Activated T-cell treated with anti-CD3 and anti-CD28 coated beads, Interleukin-2, amount 50 U/mL, for 24 hours (primary cell): ENCODE data around the gene ZBTB48.
A peak's percentile ranks its signal among the peaks of the same experiment; 100 is the strongest.
"Not testable (repeated sequence)": the region's sequence is repeated elsewhere in the genome, so short reads cannot be mapped to it uniquely, and the experiment has no call there.

Source experiments
- DNase-seq: peaks from one replicate; pipeline ENCODE4 v3.0.0-alpha.2; 2020
- H3K27ac Mint-ChIP-seq: 2 replicates; pipeline ENCODE4 v1.8.0; 2020; ENCODE audit warnings: mild to moderate bottlenecking, mixed read lengths
- H3K27me3 Mint-ChIP-seq: 2 replicates; pipeline ENCODE4 v1.8.0; 2020; ENCODE audit warnings: mixed read lengths
- H3K36me3 Mint-ChIP-seq: 2 replicates; pipeline ENCODE4 v1.8.0; 2020; ENCODE audit warnings: low read depth, mixed read lengths
- H3K4me1 Mint-ChIP-seq: 2 replicates; pipeline ENCODE4 v1.8.0; 2020; ENCODE audit warnings: low read depth, mixed read lengths
- H3K4me3 Mint-ChIP-seq: 2 replicates; pipeline ENCODE4 v1.8.0; 2020; ENCODE audit warnings: mild to moderate bottlenecking, moderate library complexity, mixed read lengths
- H3K9me3 Mint-ChIP-seq: 2 replicates; pipeline ENCODE4 v1.8.0; 2020; ENCODE audit warnings: mixed read lengths

The ZBTB48 gene

GRCh38 chr1:6557597-6557996, 22.2 kb upstream of the ZBTB48 start:
- Mint-ChIP-seq H3K4me1 (peaks cover 12% of the 10 kb centered on the region), H3K27ac (no peak overlapping the region), H3K9me3 (no peaks in the 10 kb centered on the region), H3K27me3 (no peaks in the 10 kb centered on the region), H3K36me3 (peaks cover 6% of the 10 kb centered on the region), H3K4me3 (no peak overlapping the region)
- no peak for DNase-seq

- not testable (repeated sequence) for H3K27me3 Mint-ChIP-seq, DNase-seq, H3K4me1 Mint-ChIP-seq, H3K27ac Mint-ChIP-seq, H3K4me3 Mint-ChIP-seq, H3K9me3 Mint-ChIP-seq, H3K36me3 Mint-ChIP-seq
These were observed 20.6 kb upstream of the ZBTB48 start for GRCh38 chr1:6559161-6559560.

- Mint-ChIP-seq H3K4me3 (no peak overlapping the region), H3K27ac (no peak overlapping the region), H3K27me3 (no peaks in the 10 kb centered on the region), H3K4me1 (no peaks in the 10 kb centered on the region), H3K9me3 (no peaks in the 10 kb centered on the region), H3K36me3 (no peaks in the 10 kb centered on the region)
- DNase-seq, result no peak
These were observed 19.5 kb upstream of the ZBTB48 start for GRCh38 chr1:6560267-6560666.

- DNase-seq, result no peak
- H3K27me3 Mint-ChIP-seq, result no peaks in the 10 kb centered on the region
- H3K4me1 Mint-ChIP-seq, result no peaks in the 10 kb centered on the region
- no peaks in the 10 kb centered on the region for H3K9me3 Mint-ChIP-seq
- H3K36me3 Mint-ChIP-seq, result no peaks in the 10 kb centered on the region
- H3K4me3 Mint-ChIP-seq, result no peak overlapping the region
- no peak overlapping the region for H3K27ac Mint-ChIP-seq
These were observed 10.8 kb upstream of the ZBTB48 start for GRCh38 chr1:6569033-6569432.

- H3K36me3 Mint-ChIP-seq, result no peaks in the 10 kb centered on the region
- H3K4me1 Mint-ChIP-seq, result no peaks in the 10 kb centered on the region
- no peaks in the 10 kb centered on the region for H3K9me3 Mint-ChIP-seq
- no peaks in the 10 kb centered on the region for H3K27me3 Mint-ChIP-seq
- H3K27ac Mint-ChIP-seq, result no peak overlapping the region
- no peak overlapping the region for H3K4me3 Mint-ChIP-seq
- DNase-seq, result no peak
These were observed 9.7 kb upstream of the ZBTB48 start for GRCh38 chr1:6570100-6570499.

- DNase-seq, result no peak
- H3K4me3 Mint-ChIP-seq, result no peak overlapping the region
- no peaks in the 10 kb centered on the region for H3K9me3 Mint-ChIP-seq
- no peaks in the 10 kb centered on the region for H3K4me1 Mint-ChIP-seq
- no peaks in the 10 kb centered on the region for H3K36me3 Mint-ChIP-seq
- no peak overlapping the region for H3K27ac Mint-ChIP-seq
- H3K27me3 Mint-ChIP-seq, result no peaks in the 10 kb centered on the region
These were observed 8.8 kb upstream of the ZBTB48 start for GRCh38 chr1:6570987-6571386.

- DNase-seq, result no peak
- H3K36me3 Mint-ChIP-seq, result no peaks in the 10 kb centered on the region
- no peaks in the 10 kb centered on the region for H3K27me3 Mint-ChIP-seq
- H3K4me1 Mint-ChIP-seq, result no peaks in the 10 kb centered on the region
- no peaks in the 10 kb centered on the region for H3K9me3 Mint-ChIP-seq
- no peak overlapping the region for H3K4me3 Mint-ChIP-seq
- H3K27ac Mint-ChIP-seq, result peak overlapping the region; percentile 9
These were observed 7.0 kb upstream of the ZBTB48 start for GRCh38 chr1:6572653-6573383.

- Mint-ChIP-seq H3K27me3 (no peaks in the 10 kb centered on the region), H3K4me1 (peaks cover 1% of the 10 kb centered on the region), H3K36me3 (no peaks in the 10 kb centered on the region), H3K27ac (no peak overlapping the region), H3K9me3 (no peaks in the 10 kb centered on the region), H3K4me3 (no peak overlapping the region)
- DNase-seq, result no peak
These were observed 5.7 kb upstream of the ZBTB48 start for GRCh38 chr1:6574025-6574620.

GRCh38 chr1:6574818-6575217, 5.0 kb upstream of the ZBTB48 start:
- Mint-ChIP-seq H3K9me3 (no peaks in the 10 kb centered on the region), H3K36me3 (peaks cover under 1% of the 10 kb centered on the region), H3K4me1 (peaks cover 7% of the 10 kb centered on the region), H3K4me3 (no peak overlapping the region), H3K27me3 (no peaks in the 10 kb centered on the region), H3K27ac (no peak overlapping the region)
- DNase-seq, result no peak

GRCh38 chr1:6577831-6578525, 1.8 kb upstream of the ZBTB48 start:
- no peaks in the 10 kb centered on the region for H3K9me3 Mint-ChIP-seq
- DNase-seq, result no peak

GRCh38 chr1:6578624-6579373, 995 bp upstream of the ZBTB48 start:
- H3K27ac Mint-ChIP-seq, result peak overlapping the region; percentile 98
- peaks cover 32% of the 10 kb centered on the region for H3K4me1 Mint-ChIP-seq

More at GRCh38 chr1:6577831-6578525, 1.8 kb upstream of the ZBTB48 start:
- Mint-ChIP-seq H3K4me3 (no peak overlapping the region), H3K27ac (no peak overlapping the region), H3K36me3 (peaks cover 23% of the 10 kb centered on the region), H3K4me1 (peaks cover 32% of the 10 kb centered on the region), H3K27me3 (no peaks in the 10 kb centered on the region)

GRCh38 chr1:6580119-6580592, 362 bp downstream of the ZBTB48 start:
- Mint-ChIP-seq H3K4me3 (peak overlapping the region; percentile 92), H3K27ac (peak overlapping the region; percentile 98), H3K9me3 (no peaks in the 10 kb centered on the region), H3K36me3 (peaks cover 32% of the 10 kb centered on the region), H3K27me3 (no peaks in the 10 kb centered on the region), H3K4me1 (peaks cover 42% of the 10 kb centered on the region)
- DNase-seq, result no peak

More at GRCh38 chr1:6578624-6579373, 995 bp upstream of the ZBTB48 start:
- Mint-ChIP-seq H3K9me3 (no peaks in the 10 kb centered on the region), H3K36me3 (peaks cover 23% of the 10 kb centered on the region), H3K27me3 (no peaks in the 10 kb centered on the region), H3K4me3 (peak overlapping the region; percentile 92)
- no peak for DNase-seq

GRCh38 chr1:6580593-6581409, 1.0 kb downstream of the ZBTB48 start:
- no peak for DNase-seq
- Mint-ChIP-seq H3K4me3 (peak overlapping the region; percentile 92), H3K27ac (peak overlapping the region; percentile 98), H3K36me3 (peaks cover 32% of the 10 kb centered on the region), H3K9me3 (no peaks in the 10 kb centered on the region), H3K4me1 (peaks cover 43% of the 10 kb centered on the region), H3K27me3 (no peaks in the 10 kb centered on the region)
